ENCODE results near the gene CELF4.

GRCh38 chr18:37238282-37239108 is 327.1 kb downstream of the CELF4 start:
- TF ChIP-seq CTCF (conservative IDR thresholded peaks at IDR 0.05; ENCODE audit: low read depth, low read length): no peak
- no peak for TF ChIP-seq EZH2 (IDR thresholded peaks at IDR 0.05; ENCODE audit: low read length, unreplicated experiment)
- no peak for TF ChIP-seq EZH2phosphoT487 (IDR thresholded peaks at IDR 0.05; ENCODE audit: borderline replicate concordance, low read length)

Data from PC-3 (cell line).